ENCODE results near the gene KIRREL3.

KIRREL3 gene

GRCh38 chr11:126680131-126680530 is 320.4 kb downstream of the KIRREL3 start:
- DNase-seq (ENCODE audit: low spot score), result no peak

- no peak for DNase-seq (ENCODE audit: low spot score)
Measured at GRCh38 chr11:126679033-126679432, 321.5 kb downstream of the KIRREL3 start.

GRCh38 chr11:126676536-126676935 is 324.0 kb downstream of the KIRREL3 start:
- DNase-seq (ENCODE audit: low spot score), result no peak

DNA sequence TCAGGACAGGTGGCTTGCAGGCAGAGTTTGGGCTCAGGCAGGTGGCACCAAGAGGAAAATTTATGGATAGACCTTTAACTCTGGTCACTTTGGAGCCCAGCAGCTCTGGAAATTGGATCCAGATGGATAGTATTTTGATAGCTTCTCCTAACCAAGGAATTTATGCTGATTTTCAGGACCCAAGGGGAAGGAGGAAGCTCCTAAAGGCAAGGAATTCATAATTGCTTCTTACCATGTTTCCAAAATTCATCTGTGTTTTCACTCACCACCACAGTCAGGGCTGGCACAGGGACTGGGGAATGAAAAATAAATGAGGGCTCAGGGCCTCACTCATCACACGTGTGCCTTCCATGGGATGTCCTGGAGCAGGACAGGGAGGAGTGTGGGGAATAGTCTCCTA is 327.3 kb downstream of the KIRREL3 start:
- DNase-seq (ENCODE audit: low spot score), result no peak

GRCh38 chr11:126669416-126669815 is 331.2 kb downstream of the KIRREL3 start:
- DNase-seq (ENCODE audit: low spot score), result no peak

- no peak for DNase-seq (ENCODE audit: low spot score)
Measured at GRCh38 chr11:126664643-126665042, 335.9 kb downstream of the KIRREL3 start.

DNA sequence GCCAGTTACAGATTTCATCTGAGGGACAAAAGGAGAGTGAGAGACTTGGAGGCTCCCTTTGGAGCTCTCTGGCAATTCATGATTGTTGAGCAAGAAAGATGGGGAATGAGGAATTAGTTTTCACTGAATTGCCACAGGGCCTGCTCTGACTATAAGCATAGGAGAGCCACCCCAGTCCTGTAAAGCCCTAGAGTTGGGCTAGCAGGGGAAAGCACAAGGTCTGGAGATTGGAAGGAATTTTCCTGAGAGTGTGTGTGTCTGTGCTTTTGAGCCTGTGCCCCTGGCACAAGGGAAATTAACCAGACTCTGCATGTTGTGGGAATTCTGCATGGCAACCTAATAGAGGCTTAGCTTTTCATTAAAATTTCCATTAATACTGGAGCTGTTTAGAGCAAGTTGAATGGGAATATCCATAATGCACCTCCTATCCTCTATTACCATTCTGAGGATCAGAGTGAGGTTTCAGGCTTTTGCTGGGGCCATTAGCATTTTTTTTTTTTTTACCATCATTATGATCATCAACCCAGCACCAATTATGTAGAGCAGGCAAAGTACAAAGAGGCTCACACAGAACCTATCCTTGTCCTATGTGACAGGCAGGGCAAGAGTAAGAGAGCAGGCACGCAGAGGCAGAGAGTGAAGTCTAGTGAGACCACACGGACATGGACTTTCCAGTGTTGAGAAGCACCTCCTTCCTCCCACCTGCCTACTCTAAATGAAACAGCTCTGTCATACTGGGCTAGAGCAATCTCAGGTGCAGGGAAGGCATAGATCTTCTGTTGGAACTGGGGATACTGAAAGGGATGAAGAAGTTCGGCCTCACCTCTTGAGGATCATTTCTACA is 336.6 kb downstream of the KIRREL3 start:
- DNase-seq (ENCODE audit: low spot score), result no peak

DNA sequence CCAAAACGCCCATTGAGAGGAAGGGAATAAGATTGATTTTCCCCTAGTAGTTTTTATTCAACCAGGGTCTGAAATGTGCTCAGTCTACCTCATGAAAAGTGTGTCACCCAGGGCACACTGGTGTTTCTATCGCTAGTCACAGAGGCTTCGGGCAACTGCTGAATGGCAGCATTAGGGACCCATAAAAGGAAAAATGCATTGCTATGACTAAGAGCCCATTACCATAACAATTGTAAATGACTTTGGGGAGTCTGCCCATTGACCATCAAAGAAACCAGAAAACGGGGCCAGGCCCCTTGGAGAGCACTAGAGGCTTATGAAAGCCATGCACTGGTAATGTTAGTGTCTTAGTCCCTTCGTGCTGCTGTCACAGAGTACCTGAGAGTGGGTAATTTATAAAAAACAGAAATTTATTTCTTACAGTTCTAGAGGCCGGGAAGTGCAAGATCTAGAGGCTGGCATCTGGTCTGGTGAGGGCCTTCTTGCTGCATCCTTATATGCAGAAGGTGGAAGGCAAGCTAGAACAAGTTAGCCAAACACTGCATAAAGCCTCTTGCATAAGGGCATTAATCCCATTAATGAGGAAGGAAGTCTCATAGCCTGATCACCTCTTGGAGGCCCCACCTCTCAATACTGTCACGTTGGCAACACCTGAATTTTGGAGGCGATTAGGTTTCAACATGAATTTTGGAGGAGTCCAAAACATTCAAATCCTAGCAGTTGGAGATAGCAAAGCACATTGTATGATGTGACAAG is 338.4 kb downstream of the KIRREL3 start:
- DNase-seq (ENCODE audit: low spot score), result no peak

DNA sequence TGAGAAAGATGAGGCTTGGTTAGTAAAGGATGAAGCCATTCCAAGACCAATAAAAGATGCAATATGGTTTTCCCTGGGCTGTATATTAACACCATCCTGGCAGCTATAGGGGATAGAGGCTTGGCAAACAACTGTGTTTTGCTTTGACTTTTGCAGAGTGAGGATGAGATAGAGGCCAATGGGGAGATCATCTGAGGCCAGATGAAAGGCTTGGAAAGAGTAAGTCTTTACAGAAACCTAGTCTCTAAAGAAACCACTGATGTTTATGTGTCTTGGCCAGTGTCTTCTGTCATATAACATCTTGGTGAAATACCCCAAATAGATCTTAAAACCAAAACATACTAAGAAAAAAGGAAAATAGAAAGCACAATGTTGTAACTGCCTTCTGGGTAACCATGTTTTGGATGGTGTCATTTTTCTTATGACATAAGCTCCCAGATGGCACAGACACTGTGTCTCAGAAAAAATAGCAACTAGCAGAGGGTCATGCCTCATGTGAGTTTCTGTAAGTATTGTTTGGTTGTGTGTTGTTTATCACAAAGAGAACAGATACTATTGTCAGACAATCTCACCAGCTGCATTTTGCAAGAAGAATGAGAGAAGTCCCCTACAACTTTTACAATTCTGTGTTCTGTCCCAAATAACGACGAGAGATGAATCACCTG is 339.7 kb downstream of the KIRREL3 start:
- DNase-seq (ENCODE audit: low spot score), result no peak

GRCh38 chr11:126660321-126660720 is 340.2 kb downstream of the KIRREL3 start:
- no peak for DNase-seq (ENCODE audit: low spot score)

- DNase-seq (ENCODE audit: low spot score), result no peak
Measured at GRCh38 chr11:126658306-126659056, 342.1 kb downstream of the KIRREL3 start.

GRCh38 chr11:126655807-126656128 is 344.8 kb downstream of the KIRREL3 start:
- DNase-seq (ENCODE audit: low spot score), result no peak

- no peak for DNase-seq (ENCODE audit: low spot score)
Measured at GRCh38 chr11:126654886-126655806, 345.4 kb downstream of the KIRREL3 start.

DNA sequence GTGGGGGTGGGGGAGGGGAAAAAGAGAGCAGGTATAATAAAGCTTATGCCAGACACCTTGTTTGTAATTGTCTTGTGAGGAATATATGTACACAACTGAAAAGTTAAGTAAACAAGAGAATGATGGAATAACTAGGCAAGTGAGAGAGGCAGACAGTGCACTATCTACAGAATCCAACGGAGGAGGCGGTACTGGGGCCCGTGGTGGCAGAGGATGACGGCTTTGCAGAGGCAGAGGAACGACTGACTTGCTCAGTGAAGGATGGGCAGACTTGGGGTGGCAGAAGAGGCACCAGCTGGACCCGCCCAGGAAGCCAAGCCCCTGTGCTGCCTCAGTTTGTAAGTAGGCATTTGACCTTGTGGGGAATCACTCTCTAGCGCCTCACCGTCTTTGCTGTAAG is 347.5 kb downstream of the KIRREL3 start:
- DNase-seq (ENCODE audit: low spot score), result no peak

- DNase-seq (ENCODE audit: low spot score), result no peak
Measured at GRCh38 chr11:126647735-126648134, 352.8 kb downstream of the KIRREL3 start.

- no peak for DNase-seq (ENCODE audit: low spot score)
Measured at GRCh38 chr11:126646701-126647557, 353.6 kb downstream of the KIRREL3 start.

DNA sequence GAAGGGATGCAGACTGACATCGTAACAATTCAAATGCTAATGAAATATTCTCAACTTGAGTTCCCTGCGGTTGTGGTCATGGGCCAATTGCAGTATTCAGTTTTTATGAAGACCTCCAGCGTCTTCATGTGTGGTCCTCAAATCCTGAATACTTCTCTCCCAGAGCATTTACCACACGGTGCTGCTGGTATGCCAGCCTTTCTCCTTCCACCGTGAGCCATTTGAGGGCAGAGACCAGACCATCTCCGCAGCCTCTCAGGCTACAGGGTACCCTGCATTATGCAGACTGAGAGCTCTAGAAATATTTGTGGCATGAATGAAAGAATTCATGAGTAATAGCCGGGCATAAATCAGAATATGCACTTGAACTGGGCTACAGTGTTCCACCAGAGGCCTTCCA is 355.4 kb downstream of the KIRREL3 start:
- no peak for DNase-seq (ENCODE audit: low spot score)

- DNase-seq (ENCODE audit: low spot score), result no peak
Measured at GRCh38 chr11:126640186-126640585, 360.4 kb downstream of the KIRREL3 start.

DNA sequence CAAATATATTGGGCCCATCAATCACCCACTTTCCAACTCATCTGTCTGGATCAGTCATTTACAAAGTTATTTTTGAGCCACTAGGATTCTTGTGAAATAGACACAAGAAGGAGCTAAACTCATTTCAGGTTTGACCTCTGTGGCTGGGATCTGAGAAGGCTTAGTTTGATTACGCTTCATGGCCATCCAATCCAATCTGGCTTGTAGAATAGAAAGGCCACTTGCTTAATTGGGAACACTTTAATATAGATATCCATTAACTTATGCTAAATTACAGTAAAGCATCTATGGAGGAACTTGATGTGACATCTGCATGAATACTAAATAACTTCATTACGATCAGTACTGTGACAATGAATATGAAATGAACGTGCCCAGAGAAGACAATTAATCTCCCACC is 360.9 kb downstream of the KIRREL3 start:
- no peak for DNase-seq (ENCODE audit: low spot score)

- DNase-seq (ENCODE audit: low spot score), result no peak
Measured at GRCh38 chr11:126638648-126639047, 361.9 kb downstream of the KIRREL3 start.
